Lower leg skin (tissue), 3 donors: ENCODE results near the gene CHRM5.

Source experiments
- POLR2A ChIP-seq, 2 donors: fragments of 450-650 bp; IDR thresholded peaks; one replicate each; pipeline ENCODE4 v1.6.1; 2016 to 2017; ENCODE audit warnings: antibody characterized with exemption in 2 of 2, mild to moderate bottlenecking in 1 of 2, moderate library complexity in 1 of 2
- TF ChIP-seq, protein P1 (sequence below), 3 donors: fragments of 450-650 bp; IDR thresholded peaks; one replicate each; pipeline ENCODE4 v1.5.1; 2016; ENCODE audit warnings: antibody characterized with exemption in 3 of 3, mild to moderate bottlenecking in 3 of 3, moderate library complexity in 2 of 3

DNA sequence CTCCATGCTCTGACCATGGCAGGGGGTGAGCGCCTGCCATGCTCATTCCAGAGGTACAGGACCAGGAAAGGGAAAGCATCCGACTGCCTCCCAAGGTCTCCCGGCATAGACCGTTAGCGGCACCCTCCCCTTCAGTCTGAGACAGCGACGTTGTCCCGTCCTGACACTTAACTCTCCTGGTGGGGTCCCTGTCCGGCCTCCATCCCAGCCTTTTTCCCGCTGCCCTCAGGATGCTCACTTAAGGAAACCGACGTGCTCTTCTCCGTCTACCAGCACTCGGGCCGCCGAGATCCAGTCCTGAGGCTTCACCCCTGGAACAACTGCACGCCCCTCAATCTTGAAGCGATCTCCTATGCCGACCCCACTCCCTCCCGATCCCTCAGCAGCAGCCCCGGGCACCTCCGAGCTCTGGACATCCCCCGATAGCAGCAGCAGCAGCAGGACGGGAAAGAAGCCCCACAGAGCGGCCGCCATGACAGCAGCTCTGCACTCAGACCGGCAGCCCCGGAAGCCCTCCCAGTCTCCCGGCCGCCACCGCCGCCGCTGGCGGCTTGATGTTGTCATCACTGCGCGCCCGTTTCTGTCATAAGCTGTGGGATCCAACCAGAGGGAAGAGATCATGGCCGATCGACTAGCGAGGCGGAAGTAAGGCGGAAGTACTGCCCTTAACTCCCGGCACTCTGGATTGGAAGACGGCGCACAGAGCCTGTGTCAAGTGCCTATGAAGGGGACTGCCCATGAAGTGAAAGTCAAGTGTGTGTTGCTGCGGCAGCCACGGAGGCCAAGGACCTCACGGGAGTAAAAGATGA, 133.3 kb downstream of the CHRM5 start, which contains the start of the genes EMC7 and PGBD4:
- no peak for TF ChIP-seq POLR2A (IDR thresholded peaks at IDR 0.05)
- TF ChIP-seq, protein P1, sequence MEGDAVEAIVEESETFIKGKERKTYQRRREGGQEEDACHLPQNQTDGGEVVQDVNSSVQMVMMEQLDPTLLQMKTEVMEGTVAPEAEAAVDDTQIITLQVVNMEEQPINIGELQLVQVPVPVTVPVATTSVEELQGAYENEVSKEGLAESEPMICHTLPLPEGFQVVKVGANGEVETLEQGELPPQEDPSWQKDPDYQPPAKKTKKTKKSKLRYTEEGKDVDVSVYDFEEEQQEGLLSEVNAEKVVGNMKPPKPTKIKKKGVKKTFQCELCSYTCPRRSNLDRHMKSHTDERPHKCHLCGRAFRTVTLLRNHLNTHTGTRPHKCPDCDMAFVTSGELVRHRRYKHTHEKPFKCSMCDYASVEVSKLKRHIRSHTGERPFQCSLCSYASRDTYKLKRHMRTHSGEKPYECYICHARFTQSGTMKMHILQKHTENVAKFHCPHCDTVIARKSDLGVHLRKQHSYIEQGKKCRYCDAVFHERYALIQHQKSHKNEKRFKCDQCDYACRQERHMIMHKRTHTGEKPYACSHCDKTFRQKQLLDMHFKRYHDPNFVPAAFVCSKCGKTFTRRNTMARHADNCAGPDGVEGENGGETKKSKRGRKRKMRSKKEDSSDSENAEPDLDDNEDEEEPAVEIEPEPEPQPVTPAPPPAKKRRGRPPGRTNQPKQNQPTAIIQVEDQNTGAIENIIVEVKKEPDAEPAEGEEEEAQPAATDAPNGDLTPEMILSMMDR (IDR thresholded peaks at IDR 0.05), result no peak
